CD4-positive, alpha-beta T cell treated with Interleukin-17A for 4 hours (primary cell): Measurements from ENCODE around the gene BCL7A.
"Not testable (repeated sequence)": the region's sequence is repeated elsewhere in the genome, so short reads cannot be mapped to it uniquely, and the experiment has no call there.

Source experiments
- DNase-seq: peaks from one replicate; pipeline ENCODE4 v3.0.0-alpha.2; 2020; ENCODE audit warnings: mixed read lengths

The BCL7A gene

GRCh38 chr12:122096591-122097149, 75.0 kb downstream of the BCL7A start:
- no peak for DNase-seq

- DNase-seq: no peak
Measured at GRCh38 chr12:122097584-122097926, 75.9 kb downstream of the BCL7A start.

- no peak for DNase-seq
Measured at GRCh38 chr12:122097927-122098756, 76.5 kb downstream of the BCL7A start.

GRCh38 chr12:122099280-122099749, 77.6 kb downstream of the BCL7A start:
- DNase-seq: no peak

- peak; percentile 48 for DNase-seq
Measured at GRCh38 chr12:122099856-122100255, 78.2 kb downstream of the BCL7A start.

GRCh38 chr12:122100568-122100967, 78.9 kb downstream of the BCL7A start:
- DNase-seq: no peak

- DNase-seq: no peak
Measured at GRCh38 chr12:122102331-122102730, 80.6 kb downstream of the BCL7A start.

- DNase-seq: no peak
Measured at GRCh38 chr12:122104844-122105243, 83.2 kb downstream of the BCL7A start.

- DNase-seq: not testable (repeated sequence)
Measured at GRCh38 chr12:122105496-122105895, 83.8 kb downstream of the BCL7A start.

GRCh38 chr12:122106843-122107242, 85.2 kb downstream of the BCL7A start:
- DNase-seq: no peak

GRCh38 chr12:122107261-122107660, 85.6 kb downstream of the BCL7A start:
- no peak for DNase-seq

- DNase-seq: no peak
Measured at GRCh38 chr12:122111089-122111641, 89.5 kb downstream of the BCL7A start.
